SK-N-SH treated with all-trans-retinoic acid at 6 μM for 48 hours (cell line): ENCODE measurements around the gene SIAH2.
"Not testable (repeated sequence)": the region's sequence is repeated elsewhere in the genome, so short reads cannot be mapped to it uniquely, and the experiment has no call there.

Source experiments
- ATAC-seq: fragments of 200-7000 bp; cut with Tn5 transposase; 3 replicates; pipeline ENCODE4 v1.9.1; 2020; ENCODE audit warnings: mild to moderate bottlenecking, moderate library complexity
- ARNTL ChIP-seq: fragments of 450-650 bp; formaldehyde crosslinking; IDR thresholded peaks from 2 replicates; pipeline ENCODE4 v1.5.0; 2020; ENCODE audit warnings: low read depth, mild to moderate bottlenecking, moderate library complexity, borderline replicate concordance
- BACH2 ChIP-seq: fragments of 250-450 bp; sonication (Bioruptor Pico); IDR thresholded peaks from 2 replicates; pipeline ENCODE4 v1.9.0; 2021; ENCODE audit warnings: mild to moderate bottlenecking, borderline replicate concordance
- CREB5 ChIP-seq: fragments of 250-450 bp; sonication (Bioruptor Pico); IDR thresholded peaks from 2 replicates; pipeline ENCODE4 v1.5.1; 2020; ENCODE audit warnings: low read depth, mild to moderate bottlenecking, moderate library complexity
- CSDC2 ChIP-seq: fragments of 250-450 bp; sonication (Bioruptor Pico); IDR thresholded peaks from 2 replicates; pipeline ENCODE4 v1.5.0; 2020; ENCODE audit warnings: mild to moderate bottlenecking, moderate library complexity
- CSRNP3 ChIP-seq: fragments of 250-450 bp; sonication (Bioruptor Pico); IDR thresholded peaks from 2 replicates; pipeline ENCODE4 v1.5.1; 2021; ENCODE audit warnings: mild to moderate bottlenecking, moderate library complexity
- GLIS3 ChIP-seq: fragments of 250-450 bp; sonication (Bioruptor Pico); IDR thresholded peaks from 2 replicates; pipeline ENCODE4 v1.5.0; 2020; ENCODE audit warnings: mild to moderate bottlenecking, moderate library complexity
- ISL1 ChIP-seq: fragments of 250-450 bp; sonication (Bioruptor Pico); IDR thresholded peaks from 2 replicates; pipeline ENCODE4 v2.1.2; 2022; ENCODE audit warnings: mild to moderate bottlenecking, moderate library complexity
- OSR1 ChIP-seq: fragments of 250-450 bp; sonication (Bioruptor Pico); IDR thresholded peaks from 2 replicates; pipeline ENCODE4 v1.8.0; 2022; ENCODE audit warnings: moderate library complexity, mild to moderate bottlenecking, inconsistent platforms
- POU6F1 ChIP-seq: fragments of 250-450 bp; sonication (Bioruptor Pico); IDR thresholded peaks from 2 replicates; pipeline ENCODE4 v1.8.0; 2021; ENCODE audit warnings: low read depth, mild to moderate bottlenecking, moderate library complexity, borderline replicate concordance
- PPARA ChIP-seq: fragments of 250-450 bp; sonication (Bioruptor Pico); IDR thresholded peaks from 2 replicates; pipeline ENCODE4 v1.5.0; 2020; ENCODE audit warnings: mild to moderate bottlenecking, borderline replicate concordance
- RARB ChIP-seq: fragments of 250-450 bp; sonication (Bioruptor Pico); IDR thresholded peaks from 2 replicates; pipeline ENCODE4 v1.8.0; 2021; ENCODE audit warnings: mild to moderate bottlenecking, moderate library complexity
- SNAI2 ChIP-seq: fragments of 250-450 bp; sonication (Bioruptor Pico); IDR thresholded peaks from 2 replicates; pipeline ENCODE4 v1.5.0; 2020; ENCODE audit warnings: mild to moderate bottlenecking, moderate library complexity
- TCF4 ChIP-seq: fragments of 250-450 bp; sonication (Bioruptor Pico); IDR thresholded peaks from 2 replicates; pipeline ENCODE4 v1.8.0; 2021; ENCODE audit warnings: mild to moderate bottlenecking, moderate library complexity, borderline replicate concordance
- ZC3H10 ChIP-seq: fragments of 250-450 bp; sonication (Bioruptor Pico); IDR thresholded peaks from 2 replicates; pipeline ENCODE4 v1.5.1; 2021; ENCODE audit warnings: mild to moderate bottlenecking, moderate library complexity
- ZFP3 ChIP-seq: fragments of 250-450 bp; sonication (Bioruptor Pico); IDR thresholded peaks from 2 replicates; pipeline ENCODE4 v1.5.0; 2020; ENCODE audit warnings: mild to moderate bottlenecking, moderate library complexity
- ZFP30 ChIP-seq: fragments of 450-650 bp; formaldehyde crosslinking; IDR thresholded peaks from 2 replicates; pipeline ENCODE4 v1.5.0; 2022; ENCODE audit warnings: mild to moderate bottlenecking, moderate library complexity
- ZNF565 ChIP-seq: fragments of 450-650 bp; formaldehyde crosslinking; conservative IDR thresholded peaks from 2 replicates; pipeline ENCODE4 v1.5.0; 2020; ENCODE audit warnings: low read depth, mild to moderate bottlenecking, moderate library complexity
- ZNF70 ChIP-seq: fragments of 450-650 bp; formaldehyde crosslinking; IDR thresholded peaks from 2 replicates; pipeline ENCODE4 v1.5.0; 2020; ENCODE audit warnings: mild to moderate bottlenecking, moderate library complexity
- ZNF8 ChIP-seq: fragments of 450-650 bp; formaldehyde crosslinking; IDR thresholded peaks from 2 replicates; pipeline ENCODE4 v1.5.0; 2020; ENCODE audit warnings: mild to moderate bottlenecking, moderate library complexity

The SIAH2 gene

GRCh38 chr3:150803440-150803985, 40.5 kb upstream of the SIAH2 start (continued):
- TF ChIP-seq ZNF70 (CRISPR knock-in tag) (no peak), SNAI2 (no peak), ZFP30 (CRISPR knock-in tag) (no peak)

GRCh38 chr3:150800722-150801121, 37.8 kb upstream of the SIAH2 start:
- TF ChIP-seq ZC3H10 (CRISPR knock-in tag): no peak
- TF ChIP-seq TCF4 (CRISPR knock-in tag): no peak
- TF ChIP-seq BACH2 (CRISPR knock-in tag): no peak
- no peak for TF ChIP-seq CREB5 (CRISPR knock-in tag)
- no peak for TF ChIP-seq PPARA (CRISPR knock-in tag)
- TF ChIP-seq ZNF8 (CRISPR knock-in tag): no peak
- TF ChIP-seq CSRNP3: no peak
- no peak for TF ChIP-seq ZFP3 (CRISPR knock-in tag)
- TF ChIP-seq RARB (CRISPR knock-in tag): no peak
- no peak for TF ChIP-seq ARNTL (CRISPR knock-in tag)
- TF ChIP-seq OSR1 (CRISPR knock-in tag): no peak
- TF ChIP-seq ZNF565 (CRISPR knock-in tag): no peak
- no peak for ATAC-seq

- TF ChIP-seq RARB (CRISPR knock-in tag): no peak
- no peak for TF ChIP-seq ZNF8 (CRISPR knock-in tag)
- TF ChIP-seq OSR1 (CRISPR knock-in tag): no peak
Observed at GRCh38 chr3:150798122-150798618, 35.2 kb upstream of the SIAH2 start.

GRCh38 chr3:150797155-150797554, 34.2 kb upstream of the SIAH2 start:
- no peak for TF ChIP-seq CSRNP3
- TF ChIP-seq CREB5 (CRISPR knock-in tag): no peak
- TF ChIP-seq ZFP30 (CRISPR knock-in tag): no peak
- no peak for TF ChIP-seq SNAI2
- TF ChIP-seq ZNF8 (CRISPR knock-in tag): no peak
- TF ChIP-seq TCF4 (CRISPR knock-in tag): no peak
- no peak for ATAC-seq

More at GRCh38 chr3:150798122-150798618, 35.2 kb upstream of the SIAH2 start:
- no peak; the same call in 2 of the 3 replicates for ATAC-seq

GRCh38 chr3:150796527-150796926, 33.6 kb upstream of the SIAH2 start:
- ATAC-seq: not testable (repeated sequence)

GRCh38 chr3:150793641-150794040, 30.7 kb upstream of the SIAH2 start:
- ATAC-seq: no peak
- TF ChIP-seq CSDC2 (CRISPR knock-in tag): no peak
- TF ChIP-seq ARNTL (CRISPR knock-in tag): no peak
- TF ChIP-seq CSRNP3: no peak
- TF ChIP-seq GLIS3 (CRISPR knock-in tag): no peak
- TF ChIP-seq ZNF565 (CRISPR knock-in tag): no peak
- TF ChIP-seq POU6F1 (CRISPR knock-in tag): no peak
- no peak for TF ChIP-seq ZNF8 (CRISPR knock-in tag)
- no peak for TF ChIP-seq PPARA (CRISPR knock-in tag)
- no peak for TF ChIP-seq ISL1 (CRISPR knock-in tag)
- no peak for TF ChIP-seq ZFP3 (CRISPR knock-in tag)
- no peak for TF ChIP-seq ZNF70 (CRISPR knock-in tag)
